Left ventricle myocardium inferior (tissue), 1 donor: ENCODE data around the gene MYBBP1A. TPM values are rescaled to one million over a fixed set of nuclear protein-coding genes. Genes with fewer than 3 reads are reported as not detected.

ENCODE experiments used
- DNase-seq: peaks from one replicate; pipeline ENCODE4 v3.0.0-alpha.2; 2020
- H3K27ac ChIP-seq: fragments of 200-600 bp; replicated peaks from 2 replicates; pipeline ENCODE4 v1.8.0; 2021
- H3K27me3 ChIP-seq: fragments of 200-600 bp; 2 replicates; pipeline ENCODE4 v1.8.0; 2021; ENCODE audit warnings: low read depth
- H3K36me3 ChIP-seq: fragments of 200-600 bp; 2 replicates; pipeline ENCODE4 v1.8.0; 2021
- H3K4me1 ChIP-seq: fragments of 200-600 bp; 2 replicates; pipeline ENCODE4 v1.8.0; 2021
- H3K4me3 ChIP-seq: fragments of 200-600 bp; 2 replicates; pipeline ENCODE4 v1.8.0; 2021; ENCODE audit warnings: mild to moderate bottlenecking, moderate library complexity
- H3K9me3 ChIP-seq: fragments of 200-600 bp; replicated peaks from 2 replicates; pipeline ENCODE4 v1.8.0; 2021
- intact Hi-C: fragments of 100-400 bp; cut with micrococcal nuclease; formaldehyde crosslinking; loops from one replicate; pipeline ENCODE4 v1.11.0; 2022
- total RNA-seq: library from RNA; stranded (reverse); fragmentation: NEBNext Ultra II Directional; extraction: Animal tissue kit (Norgen Biotek cat#: 25700); gene quantifications from one replicate; pipeline ENCODE4 v1.2.1, GENCODE V29; 2021
- TF ChIP-seq, protein P1 (sequence below): fragments of 200-600 bp; IDR thresholded peaks from 2 replicates; pipeline ENCODE4 v1.8.0; 2021; ENCODE audit warnings: antibody characterized with exemption, mild to moderate bottlenecking, borderline replicate concordance
- donor health status: DM: no; HTN: yes; CAD: no; lungs with severe emphysema.

Gene MYBBP1A
- total RNA-seq, 1 donor from 2014 or later = 21.3 TPM

GRCh38 chr17:4509923-4510617, 45.1 kb downstream of the MYBBP1A start:
- H3K27me3 ChIP-seq = no peaks in the 10 kb centered on the region
- no peak overlapping the region for H3K4me3 ChIP-seq
- DNase-seq = peak; percentile 48
- no peaks in the 10 kb centered on the region for H3K36me3 ChIP-seq
- peaks cover 93% of the 10 kb centered on the region for H3K4me1 ChIP-seq
- TF ChIP-seq, protein P1, sequence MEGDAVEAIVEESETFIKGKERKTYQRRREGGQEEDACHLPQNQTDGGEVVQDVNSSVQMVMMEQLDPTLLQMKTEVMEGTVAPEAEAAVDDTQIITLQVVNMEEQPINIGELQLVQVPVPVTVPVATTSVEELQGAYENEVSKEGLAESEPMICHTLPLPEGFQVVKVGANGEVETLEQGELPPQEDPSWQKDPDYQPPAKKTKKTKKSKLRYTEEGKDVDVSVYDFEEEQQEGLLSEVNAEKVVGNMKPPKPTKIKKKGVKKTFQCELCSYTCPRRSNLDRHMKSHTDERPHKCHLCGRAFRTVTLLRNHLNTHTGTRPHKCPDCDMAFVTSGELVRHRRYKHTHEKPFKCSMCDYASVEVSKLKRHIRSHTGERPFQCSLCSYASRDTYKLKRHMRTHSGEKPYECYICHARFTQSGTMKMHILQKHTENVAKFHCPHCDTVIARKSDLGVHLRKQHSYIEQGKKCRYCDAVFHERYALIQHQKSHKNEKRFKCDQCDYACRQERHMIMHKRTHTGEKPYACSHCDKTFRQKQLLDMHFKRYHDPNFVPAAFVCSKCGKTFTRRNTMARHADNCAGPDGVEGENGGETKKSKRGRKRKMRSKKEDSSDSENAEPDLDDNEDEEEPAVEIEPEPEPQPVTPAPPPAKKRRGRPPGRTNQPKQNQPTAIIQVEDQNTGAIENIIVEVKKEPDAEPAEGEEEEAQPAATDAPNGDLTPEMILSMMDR = no peak
- H3K9me3 ChIP-seq = no peaks in the 10 kb centered on the region
- intact Hi-C loops = no loop called here
- H3K27ac ChIP-seq = peak overlapping the region; percentile 87

DNA sequence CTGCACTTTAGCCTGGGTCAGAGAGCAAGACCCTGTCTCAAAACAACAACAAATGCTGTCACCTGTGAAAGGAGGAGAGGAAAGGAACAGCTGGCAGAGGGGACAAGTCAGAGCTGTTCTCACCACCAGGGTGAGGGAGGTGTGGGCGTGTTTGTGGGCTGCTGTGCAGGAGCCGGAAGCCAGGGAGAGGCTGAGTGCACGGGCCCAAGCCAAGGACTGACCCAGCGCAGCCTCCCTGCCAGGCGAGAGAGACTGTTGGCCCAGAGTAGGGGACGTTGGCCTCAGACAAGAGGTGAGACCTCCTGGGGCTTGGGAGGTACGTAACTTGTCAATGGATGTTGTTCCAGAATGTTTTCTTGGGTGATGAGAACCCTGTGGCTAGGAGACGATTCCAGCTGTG, 45.8 kb downstream of the MYBBP1A start:
- H3K9me3 ChIP-seq = no peaks in the 10 kb centered on the region
- no peak for DNase-seq
- peaks cover 99% of the 10 kb centered on the region for H3K4me1 ChIP-seq
- peak overlapping the region; percentile 87 for H3K27ac ChIP-seq
- no peaks in the 10 kb centered on the region for H3K27me3 ChIP-seq
- intact Hi-C loops = no loop called here
- TF ChIP-seq, protein P1 = peak; percentile 18
- H3K4me3 ChIP-seq = no peak overlapping the region
- no peaks in the 10 kb centered on the region for H3K36me3 ChIP-seq

- H3K4me1 ChIP-seq = peaks cover 100% of the 10 kb centered on the region
- intact Hi-C loops = no loop called here
- H3K4me3 ChIP-seq = no peak overlapping the region
- H3K27me3 ChIP-seq = no peaks in the 10 kb centered on the region
- TF ChIP-seq, protein P1 = no peak
- no peak for DNase-seq
- no peaks in the 10 kb centered on the region for H3K9me3 ChIP-seq
- H3K27ac ChIP-seq = peak overlapping the region; percentile 87
- H3K36me3 ChIP-seq = no peaks in the 10 kb centered on the region
These were observed 47.0 kb downstream of the MYBBP1A start for GRCh38 chr17:4508207-4508606.

- Histone ChIP-seq H3K36me3 (no peaks in the 10 kb centered on the region), H3K27me3 (no peaks in the 10 kb centered on the region), H3K9me3 (no peaks in the 10 kb centered on the region), H3K4me1 (peaks cover 100% of the 10 kb centered on the region), H3K27ac (peak overlapping the region; percentile 87), H3K4me3 (no peak overlapping the region)
- intact Hi-C loops = no loop called here
- DNase-seq = no peak
- TF ChIP-seq, protein P1 = no peak
These were observed 47.6 kb downstream of the MYBBP1A start for GRCh38 chr17:4507361-4508111.

DNA sequence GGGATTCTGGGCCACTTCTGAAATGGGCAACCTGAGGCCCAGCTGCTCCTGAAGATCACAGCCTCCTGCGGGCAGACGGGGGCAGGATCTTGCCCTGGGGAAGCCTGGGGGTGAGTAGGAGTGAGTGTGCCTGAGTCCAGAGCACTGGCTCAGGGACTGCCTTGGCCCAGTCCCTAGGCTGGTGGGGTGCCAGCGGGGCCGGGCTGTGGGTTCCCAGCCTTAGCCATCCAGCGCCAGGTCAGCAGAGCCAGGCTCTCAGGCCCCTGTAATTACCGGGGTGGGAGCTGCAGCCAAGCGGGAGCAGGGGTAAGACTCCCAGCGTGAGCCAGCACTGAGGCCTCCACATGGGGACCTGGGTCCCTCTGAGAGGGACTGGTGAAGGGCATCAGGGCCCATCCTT, 48.3 kb downstream of the MYBBP1A start:
- peak; percentile 56 for DNase-seq
- Histone ChIP-seq H3K4me1 (peaks cover 100% of the 10 kb centered on the region), H3K27ac (peak overlapping the region; percentile 39), H3K27me3 (no peaks in the 10 kb centered on the region), H3K9me3 (no peaks in the 10 kb centered on the region), H3K36me3 (no peaks in the 10 kb centered on the region), H3K4me3 (no peak overlapping the region)
- intact Hi-C loops = no loop called here
- TF ChIP-seq, protein P1 = no peak
